GM19193 (cell line): ENCODE measurements around the gene TBCD.

Experiments
- POLR2A ChIP-seq: IDR thresholded peaks from 4 replicates; pipeline ENCODE4 v1.6.1; 2011; ENCODE audit not compliant: insufficient read depth, insufficient read length; ENCODE audit errors: extremely low read depth

TBCD gene

GRCh38 chr17:82791532-82791931 lies 39.7 kb downstream of the TBCD start:
- TF ChIP-seq POLR2A, result no peak

- no peak for TF ChIP-seq POLR2A
These were observed 42.2 kb downstream of the TBCD start for GRCh38 chr17:82793974-82794630.

- TF ChIP-seq POLR2A, result no peak
These were observed 43.1 kb downstream of the TBCD start for GRCh38 chr17:82794781-82795482.

- TF ChIP-seq POLR2A, result no peak
These were observed 43.8 kb downstream of the TBCD start for GRCh38 chr17:82795615-82796014.

- no peak for TF ChIP-seq POLR2A
These were observed 45.2 kb downstream of the TBCD start for GRCh38 chr17:82797061-82797460.

- no peak for TF ChIP-seq POLR2A
These were observed 46.9 kb downstream of the TBCD start for GRCh38 chr17:82798752-82799151.

GRCh38 chr17:82799591-82799990 lies 47.7 kb downstream of the TBCD start:
- no peak for TF ChIP-seq POLR2A

GRCh38 chr17:82800885-82801284 lies 49.0 kb downstream of the TBCD start:
- no peak for TF ChIP-seq POLR2A

- no peak for TF ChIP-seq POLR2A
These were observed 49.6 kb downstream of the TBCD start for GRCh38 chr17:82801377-82801970.

GRCh38 chr17:82802075-82802780 lies 50.4 kb downstream of the TBCD start:
- TF ChIP-seq POLR2A, result no peak

- TF ChIP-seq POLR2A, result no peak
These were observed 51.3 kb downstream of the TBCD start for GRCh38 chr17:82803185-82803584.

- no peak for TF ChIP-seq POLR2A
These were observed 51.7 kb downstream of the TBCD start for GRCh38 chr17:82803606-82804005.

GRCh38 chr17:82804442-82805191 lies 52.8 kb downstream of the TBCD start:
- TF ChIP-seq POLR2A, result no peak

- TF ChIP-seq POLR2A, result no peak
These were observed 53.4 kb downstream of the TBCD start for GRCh38 chr17:82805254-82805653.

GRCh38 chr17:82805823-82806222 lies 54.0 kb downstream of the TBCD start:
- TF ChIP-seq POLR2A, result no peak
